Measurements from ENCODE around the gene PPP1R1A.

Gene PPP1R1A

DNA sequence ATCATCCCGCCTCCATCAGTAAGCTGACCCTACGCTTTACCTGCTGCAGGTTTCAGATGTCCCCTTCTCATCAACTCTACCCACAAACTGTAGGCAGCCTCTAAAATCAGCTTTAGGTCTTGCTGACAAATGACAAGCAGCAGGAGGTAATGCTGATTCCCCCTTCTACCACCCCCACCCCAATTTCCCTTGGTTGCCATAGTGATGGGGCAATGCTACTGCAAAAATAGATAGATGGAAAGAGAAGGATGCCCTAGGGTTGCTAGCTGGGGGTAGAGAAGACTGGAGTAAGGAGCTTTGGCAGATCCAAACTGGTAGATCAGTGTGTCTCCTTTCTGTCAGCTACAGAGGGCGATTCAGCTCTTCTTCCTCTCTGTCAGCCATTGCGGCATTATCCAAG lies 58.9 kb downstream of the PPP1R1A start:
- DNase-seq (no peak), ATAC-seq (no peak)

Data from stimulated activated naive CD8-positive, alpha-beta T cell treated with anti-CD3 and anti-CD28 coated beads, Interleukin-15, Interleukin-2, amounts not matched to agents 100 U/mL and 50 U/mL, for 24 hours (primary cell).